ENCODE results near the gene TP53BP2.

TP53BP2 gene

DNA sequence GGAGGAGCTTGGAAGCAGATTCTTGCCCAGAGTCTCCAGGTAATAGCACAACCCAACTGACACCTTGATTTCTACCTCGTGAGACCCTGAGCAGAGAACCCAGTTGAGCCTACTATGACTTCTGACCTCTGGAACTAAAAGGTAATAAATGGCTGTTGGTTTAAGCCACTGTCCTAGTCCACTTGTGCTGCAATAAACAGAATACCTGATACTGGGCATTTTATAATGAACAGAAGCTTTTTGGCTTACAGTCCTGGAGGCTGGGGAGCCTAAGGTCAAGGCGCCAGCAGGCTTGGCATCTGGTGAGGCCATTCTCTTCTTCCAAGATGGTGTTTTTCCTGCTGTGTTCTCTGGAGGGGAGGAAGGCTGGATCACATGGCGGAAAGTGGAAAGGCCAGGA lies 39.9 kb upstream of the TP53BP2 start:
- no peak overlapping the region for H3K4me3 ChIP-seq (ENCODE audit: severe bottlenecking)
- peaks cover 6% of the 10 kb centered on the region for H3K4me1 ChIP-seq (ENCODE audit: insufficient read depth, poor library complexity, severe bottlenecking)
- H3K36me3 ChIP-seq (ENCODE audit: low read depth): no peaks in the 10 kb centered on the region
- DNase-seq (ENCODE audit: low spot score) (no peak), ATAC-seq (ENCODE audit: low read depth) (no peak)
- H3K27me3 ChIP-seq (ENCODE audit: insufficient read depth, poor library complexity, severe bottlenecking): no peaks in the 10 kb centered on the region
- TF ChIP-seq, protein P1, sequence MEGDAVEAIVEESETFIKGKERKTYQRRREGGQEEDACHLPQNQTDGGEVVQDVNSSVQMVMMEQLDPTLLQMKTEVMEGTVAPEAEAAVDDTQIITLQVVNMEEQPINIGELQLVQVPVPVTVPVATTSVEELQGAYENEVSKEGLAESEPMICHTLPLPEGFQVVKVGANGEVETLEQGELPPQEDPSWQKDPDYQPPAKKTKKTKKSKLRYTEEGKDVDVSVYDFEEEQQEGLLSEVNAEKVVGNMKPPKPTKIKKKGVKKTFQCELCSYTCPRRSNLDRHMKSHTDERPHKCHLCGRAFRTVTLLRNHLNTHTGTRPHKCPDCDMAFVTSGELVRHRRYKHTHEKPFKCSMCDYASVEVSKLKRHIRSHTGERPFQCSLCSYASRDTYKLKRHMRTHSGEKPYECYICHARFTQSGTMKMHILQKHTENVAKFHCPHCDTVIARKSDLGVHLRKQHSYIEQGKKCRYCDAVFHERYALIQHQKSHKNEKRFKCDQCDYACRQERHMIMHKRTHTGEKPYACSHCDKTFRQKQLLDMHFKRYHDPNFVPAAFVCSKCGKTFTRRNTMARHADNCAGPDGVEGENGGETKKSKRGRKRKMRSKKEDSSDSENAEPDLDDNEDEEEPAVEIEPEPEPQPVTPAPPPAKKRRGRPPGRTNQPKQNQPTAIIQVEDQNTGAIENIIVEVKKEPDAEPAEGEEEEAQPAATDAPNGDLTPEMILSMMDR (IDR thresholded peaks at IDR 0.05; ENCODE audit: poor library complexity, severe bottlenecking): no peak
- no peak overlapping the region for H3K27ac ChIP-seq (ENCODE audit: poor library complexity, severe bottlenecking)
- no peaks in the 10 kb centered on the region for H3K9me3 ChIP-seq (ENCODE audit: severe bottlenecking)

DNA sequence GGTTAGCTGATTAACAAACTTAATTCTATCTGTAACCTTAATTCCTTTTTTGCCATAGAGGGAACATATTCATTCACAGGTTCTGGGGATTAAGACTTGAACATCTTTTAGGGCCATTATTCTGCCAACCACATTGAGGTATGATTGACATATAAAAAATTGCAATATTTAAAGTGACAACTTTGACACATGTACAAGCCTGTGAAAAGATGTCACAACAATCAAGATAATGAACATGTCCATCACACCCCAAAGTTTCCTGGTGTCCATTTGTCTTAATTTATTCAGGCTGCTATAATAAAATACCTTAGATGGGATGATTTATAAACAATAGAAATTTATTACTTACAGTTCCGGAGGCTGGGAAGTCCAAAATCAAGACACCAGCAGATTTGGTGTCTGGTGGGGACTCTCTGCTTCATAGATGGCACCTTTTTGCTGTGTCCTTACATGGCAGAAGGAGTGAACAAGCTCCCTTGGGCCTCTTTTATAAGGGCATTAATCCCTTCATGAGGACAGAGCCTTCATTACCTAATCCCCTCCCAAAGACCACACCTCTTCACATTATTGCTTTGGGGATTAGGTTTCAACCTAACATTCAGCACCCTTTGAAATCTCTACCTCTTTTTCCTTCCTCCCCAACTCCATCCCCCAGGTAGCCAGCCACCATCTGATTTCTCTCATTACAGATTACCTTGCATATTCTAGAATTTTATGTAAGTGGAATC lies 33.0 kb upstream of the TP53BP2 start:
- ATAC-seq (ENCODE audit: low read depth) (no peak), DNase-seq (ENCODE audit: low spot score) (no peak)
- H3K4me1 ChIP-seq (ENCODE audit: insufficient read depth, poor library complexity, severe bottlenecking): no peaks in the 10 kb centered on the region
- no peak overlapping the region for H3K4me3 ChIP-seq (ENCODE audit: severe bottlenecking)
- TF ChIP-seq, protein P1 (IDR thresholded peaks at IDR 0.05; ENCODE audit: poor library complexity, severe bottlenecking): no peak
- no peaks in the 10 kb centered on the region for H3K9me3 ChIP-seq (ENCODE audit: severe bottlenecking)
- H3K36me3 ChIP-seq (ENCODE audit: low read depth): no peaks in the 10 kb centered on the region
- H3K27ac ChIP-seq (ENCODE audit: poor library complexity, severe bottlenecking): no peak overlapping the region
- no peaks in the 10 kb centered on the region for H3K27me3 ChIP-seq (ENCODE audit: insufficient read depth, poor library complexity, severe bottlenecking)

DNA sequence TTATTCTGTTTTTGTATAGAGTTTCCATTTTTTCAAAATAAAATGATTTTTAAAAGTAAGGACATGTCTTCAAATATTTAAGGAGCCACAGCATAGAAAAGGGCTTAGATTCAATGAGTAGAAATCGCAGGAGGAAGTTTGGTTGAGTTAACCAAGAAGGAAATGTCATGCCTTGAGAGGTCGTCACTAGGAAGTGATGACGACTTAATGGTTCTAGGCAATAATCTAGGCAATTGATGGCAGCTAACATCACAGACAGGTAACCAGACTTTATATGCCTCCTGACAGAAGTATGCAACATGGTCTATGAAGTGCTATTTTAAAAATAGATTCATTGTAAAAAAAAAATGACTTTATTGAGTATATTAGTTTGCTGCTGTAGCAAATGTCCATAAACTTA lies 32.1 kb upstream of the TP53BP2 start:
- no peak for DNase-seq (ENCODE audit: low spot score)
- no peak for ATAC-seq (ENCODE audit: low read depth)

DNA sequence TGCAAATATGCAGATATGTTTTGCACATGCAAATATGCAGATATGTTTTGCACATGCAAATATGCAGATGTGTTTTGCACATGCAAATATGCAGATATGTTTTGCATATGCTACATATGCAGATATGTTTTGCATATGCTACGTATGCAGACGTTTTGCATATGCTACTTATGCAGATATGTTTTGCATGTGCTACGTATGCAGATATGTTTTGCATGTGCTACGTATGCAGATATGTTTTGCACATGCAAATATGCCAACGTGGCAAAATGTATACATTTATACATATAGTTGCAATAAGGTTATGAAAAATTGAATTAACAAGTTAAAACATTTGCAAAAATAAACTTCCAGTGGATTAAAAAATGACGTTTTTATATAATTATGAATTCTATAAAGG lies 30.8 kb upstream of the TP53BP2 start:
- no peak for ATAC-seq (ENCODE audit: low read depth)
- TF ChIP-seq, protein P1 (IDR thresholded peaks at IDR 0.05; ENCODE audit: poor library complexity, severe bottlenecking): no peak

More for the DNA sequence above, 32.1 kb upstream of the TP53BP2 start:
- Histone ChIP-seq H3K27ac (ENCODE audit: poor library complexity, severe bottlenecking) (no peak overlapping the region), H3K27me3 (ENCODE audit: insufficient read depth, poor library complexity, severe bottlenecking) (no peaks in the 10 kb centered on the region), H3K36me3 (ENCODE audit: low read depth) (no peaks in the 10 kb centered on the region), H3K4me3 (ENCODE audit: severe bottlenecking) (no peak overlapping the region), H3K9me3 (ENCODE audit: severe bottlenecking) (no peaks in the 10 kb centered on the region), H3K4me1 (ENCODE audit: insufficient read depth, poor library complexity, severe bottlenecking) (no peaks in the 10 kb centered on the region)
- TF ChIP-seq, protein P1 (IDR thresholded peaks at IDR 0.05; ENCODE audit: poor library complexity, severe bottlenecking): no peak

GRCh38 chr1:223873044-223873443 lies 27.3 kb upstream of the TP53BP2 start:
- ATAC-seq (ENCODE audit: low read depth) (no peak), DNase-seq (ENCODE audit: low spot score) (no peak)
- no peaks in the 10 kb centered on the region for H3K36me3 ChIP-seq (ENCODE audit: low read depth)
- H3K27me3 ChIP-seq (ENCODE audit: insufficient read depth, poor library complexity, severe bottlenecking): no peaks in the 10 kb centered on the region
- H3K9me3 ChIP-seq (ENCODE audit: severe bottlenecking): no peaks in the 10 kb centered on the region
- no peak overlapping the region for H3K4me3 ChIP-seq (ENCODE audit: severe bottlenecking)
- TF ChIP-seq, protein P1 (IDR thresholded peaks at IDR 0.05; ENCODE audit: poor library complexity, severe bottlenecking): no peak
- H3K27ac ChIP-seq (ENCODE audit: poor library complexity, severe bottlenecking): no peak overlapping the region
- no peaks in the 10 kb centered on the region for H3K4me1 ChIP-seq (ENCODE audit: insufficient read depth, poor library complexity, severe bottlenecking)

More for the DNA sequence above, 30.8 kb upstream of the TP53BP2 start:
- DNase-seq (ENCODE audit: low spot score): no peak
- no peaks in the 10 kb centered on the region for H3K4me1 ChIP-seq (ENCODE audit: insufficient read depth, poor library complexity, severe bottlenecking)
- no peak overlapping the region for H3K27ac ChIP-seq (ENCODE audit: poor library complexity, severe bottlenecking)
- H3K4me3 ChIP-seq (ENCODE audit: severe bottlenecking): no peak overlapping the region
- no peaks in the 10 kb centered on the region for H3K36me3 ChIP-seq (ENCODE audit: low read depth)
- H3K9me3 ChIP-seq (ENCODE audit: severe bottlenecking): no peaks in the 10 kb centered on the region
- H3K27me3 ChIP-seq (ENCODE audit: insufficient read depth, poor library complexity, severe bottlenecking): no peaks in the 10 kb centered on the region

All from RWPE2 (cell line).